Activated T-cell treated with anti-CD3 and anti-CD28 coated beads for 24 hours (primary cell): Measurements from ENCODE around the gene DCLRE1C.
A peak's percentile ranks its signal among the peaks of the same experiment; 100 is the strongest.
"Not testable (repeated sequence)": the region's sequence is repeated elsewhere in the genome, so short reads cannot be mapped to it uniquely, and the experiment has no call there.

Experiments
- DNase-seq: peaks from one replicate; pipeline ENCODE4 v3.0.0-alpha.2; 2020; ENCODE audit warnings: low read depth

DCLRE1C gene

DNA sequence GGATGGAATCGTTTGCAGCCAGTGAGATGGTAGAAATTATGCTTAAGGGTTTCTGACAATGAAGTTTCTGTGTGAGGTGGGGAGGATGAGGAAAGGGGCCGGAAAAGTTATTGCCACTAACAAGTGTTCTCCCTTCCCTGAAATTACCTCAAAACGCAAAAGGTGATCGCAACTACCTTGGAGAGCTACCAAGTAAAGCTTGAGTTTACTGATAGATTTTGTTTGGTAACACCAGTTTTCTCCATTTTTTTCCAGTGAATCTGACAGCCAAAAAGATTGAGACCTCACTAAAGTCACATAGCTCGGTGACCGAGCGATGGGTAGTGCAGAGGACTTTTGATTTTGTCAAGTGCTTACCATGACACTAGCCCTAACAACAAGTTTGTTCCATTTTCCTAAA, 73.7 kb downstream of the DCLRE1C start:
- no peak for DNase-seq

DNA sequence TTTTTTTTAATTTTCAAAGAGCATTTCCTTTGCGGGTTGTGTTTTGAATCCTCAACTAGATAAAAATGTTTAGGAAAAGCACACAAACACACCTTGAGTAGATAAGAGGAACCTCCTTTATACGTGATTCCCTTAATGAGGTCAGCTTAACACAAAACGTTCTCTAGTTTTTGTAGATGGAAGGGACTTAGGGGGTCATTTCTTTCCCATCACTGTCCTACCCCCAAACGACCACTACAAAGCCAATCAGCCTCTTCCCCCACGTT, 74.0 kb downstream of the DCLRE1C start:
- DNase-seq, result no peak

- DNase-seq, result peak; percentile 16
Observed at GRCh38 chr10:14879124-14879927, 74.6 kb downstream of the DCLRE1C start.

DNA sequence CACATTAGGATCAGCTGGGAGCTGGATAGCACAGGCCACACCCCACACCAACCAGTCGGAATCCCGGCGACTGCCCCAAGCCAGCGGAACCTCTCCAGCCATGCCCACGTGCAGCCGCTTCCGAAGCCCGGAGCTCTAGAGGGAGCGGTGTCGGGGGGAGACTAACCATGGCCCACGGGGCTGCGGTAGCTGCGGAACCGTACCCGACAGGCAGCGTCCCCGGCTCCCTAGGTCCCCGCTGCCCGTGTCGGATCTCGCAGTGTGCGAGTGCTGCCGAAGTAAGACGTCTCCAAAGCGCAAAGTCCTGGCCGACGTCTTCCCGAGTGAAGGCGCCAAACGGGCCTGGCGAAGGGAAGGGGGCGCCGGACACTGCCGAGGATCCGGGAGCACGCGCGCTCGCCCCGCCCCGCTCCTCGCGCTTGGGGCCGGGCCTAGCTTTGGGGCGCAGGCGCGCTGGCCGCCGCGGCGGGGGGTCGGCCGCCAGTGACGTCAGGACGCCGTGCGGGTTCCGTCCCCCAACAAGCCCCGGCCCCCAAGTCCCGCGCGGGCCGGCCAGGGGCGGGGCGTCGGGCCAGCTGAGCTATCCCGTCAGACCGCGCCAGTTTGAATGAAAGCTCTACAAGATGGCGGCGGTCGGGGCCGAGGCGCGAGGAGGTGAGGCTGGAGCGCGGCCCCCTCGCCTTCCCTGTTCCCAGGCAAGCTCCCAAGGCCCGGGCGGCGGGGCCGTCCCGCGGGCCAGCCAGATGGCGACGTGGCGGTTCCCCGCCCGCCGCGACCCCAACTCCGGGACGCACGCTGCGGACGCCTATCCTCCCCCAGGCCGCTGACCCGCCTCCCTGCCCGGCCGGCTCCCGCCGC, 75.4 kb downstream of the DCLRE1C start, which contains the start of gene SUV39H2:
Gene SUV39H2 (plus strand): TSS at position 601 of the 858 bp plus-strand sequence. CDS start 23 bp downstream, at position 624.
- DNase-seq, result peak; percentile 92

- no peak for DNase-seq
Observed at GRCh38 chr10:14876764-14877163, 77.1 kb downstream of the DCLRE1C start.

DNA sequence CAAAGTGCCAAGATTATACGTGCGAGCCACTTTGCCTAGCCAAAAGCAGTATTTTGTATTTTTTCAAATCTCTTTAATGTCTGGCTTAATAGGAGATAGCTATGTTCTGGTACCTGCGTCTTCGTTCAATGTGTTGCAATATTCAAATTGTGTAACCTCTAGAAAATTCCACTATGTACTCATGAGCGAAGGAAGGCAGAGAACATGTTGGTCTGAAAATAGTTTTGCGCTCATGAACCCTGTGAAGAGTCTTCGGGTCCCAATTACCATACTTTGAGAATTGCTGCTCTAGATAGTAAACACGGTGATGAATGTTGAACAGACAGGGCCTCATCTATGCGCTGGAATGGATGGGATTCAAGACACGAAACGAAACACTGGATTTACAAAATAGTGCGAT, 78.0 kb downstream of the DCLRE1C start:
- no peak for DNase-seq

DNA sequence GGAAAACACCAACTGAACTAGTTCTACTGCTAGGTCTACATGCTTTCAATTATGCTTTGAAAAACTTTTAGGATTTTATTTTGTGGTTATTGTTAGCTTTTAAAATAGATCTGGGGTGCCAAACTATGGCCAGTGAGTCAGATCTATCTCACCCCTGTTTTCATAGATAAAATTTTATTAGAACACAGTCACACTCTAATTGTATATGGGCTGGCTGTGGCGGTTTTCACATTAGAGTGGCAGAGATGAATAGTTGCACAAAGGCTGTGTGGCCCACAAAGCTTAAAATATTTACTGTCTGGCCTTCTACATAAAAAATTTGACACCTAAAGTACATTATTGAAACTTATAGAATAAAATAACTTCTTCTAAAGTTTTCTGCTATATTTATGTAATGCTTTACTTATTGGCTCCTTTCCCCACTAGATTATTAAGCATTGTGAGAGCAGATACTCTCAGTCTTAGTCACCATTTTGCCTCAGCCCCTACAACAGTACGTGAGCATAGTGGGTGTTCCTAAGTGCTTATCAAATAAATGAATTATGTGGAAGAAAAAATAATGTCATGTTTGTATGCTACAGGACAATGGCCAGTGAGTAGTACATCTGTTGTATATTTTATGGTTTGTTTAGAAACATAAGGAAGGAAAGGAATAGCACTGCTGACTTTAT, 80.7 kb downstream of the DCLRE1C start:
- DNase-seq, result no peak

DNA sequence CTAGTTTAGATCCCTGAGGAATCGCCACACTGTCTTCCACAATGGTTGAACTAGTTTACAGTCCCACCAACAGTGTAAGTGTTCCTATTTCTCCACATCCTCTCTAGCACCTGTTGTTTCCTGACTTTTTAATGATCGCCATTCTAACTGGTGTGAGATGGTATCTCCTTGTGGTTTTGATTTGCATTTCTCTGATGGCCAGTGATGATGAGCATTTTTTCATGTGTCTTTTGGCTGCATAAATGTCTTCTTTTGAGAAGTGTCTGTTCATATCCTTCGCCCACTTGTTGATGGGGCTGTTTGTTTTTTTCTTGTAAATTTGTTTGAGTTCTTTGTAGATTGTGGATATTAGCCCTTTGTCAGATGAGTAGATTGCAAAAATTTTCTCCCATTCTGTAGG, 89.0 kb downstream of the DCLRE1C start:
- not testable (repeated sequence) for DNase-seq

- not testable (repeated sequence) for DNase-seq
Observed at GRCh38 chr10:14864466-14864865, 89.4 kb downstream of the DCLRE1C start.

GRCh38 chr10:14860791-14861190, 93.1 kb downstream of the DCLRE1C start:
- DNase-seq, result no peak

- no peak for DNase-seq
Observed at GRCh38 chr10:14859775-14860174, 94.1 kb downstream of the DCLRE1C start.

DNA sequence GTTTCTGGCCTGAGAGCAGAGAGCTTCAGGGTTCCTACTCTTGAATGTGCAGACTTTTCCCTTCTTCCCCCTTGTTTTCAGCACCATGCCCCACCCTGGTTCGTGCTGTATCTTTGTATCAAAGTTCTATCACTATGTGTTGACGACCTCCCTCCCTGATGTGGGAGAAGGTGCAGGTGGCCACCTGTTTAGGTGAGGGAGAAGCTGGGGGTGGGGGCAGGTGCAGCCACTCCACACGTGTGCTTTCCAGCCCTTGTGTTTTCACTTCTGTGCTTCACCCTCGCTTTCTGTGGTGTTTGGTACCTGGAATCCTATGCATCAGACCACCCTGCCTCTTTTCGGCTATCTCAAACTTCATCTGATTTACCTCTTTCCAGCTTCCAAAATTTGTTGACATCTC, 94.9 kb downstream of the DCLRE1C start:
- no peak for DNase-seq

GRCh38 chr10:14858338-14858960, 95.4 kb downstream of the DCLRE1C start:
- DNase-seq, result no peak

DNA sequence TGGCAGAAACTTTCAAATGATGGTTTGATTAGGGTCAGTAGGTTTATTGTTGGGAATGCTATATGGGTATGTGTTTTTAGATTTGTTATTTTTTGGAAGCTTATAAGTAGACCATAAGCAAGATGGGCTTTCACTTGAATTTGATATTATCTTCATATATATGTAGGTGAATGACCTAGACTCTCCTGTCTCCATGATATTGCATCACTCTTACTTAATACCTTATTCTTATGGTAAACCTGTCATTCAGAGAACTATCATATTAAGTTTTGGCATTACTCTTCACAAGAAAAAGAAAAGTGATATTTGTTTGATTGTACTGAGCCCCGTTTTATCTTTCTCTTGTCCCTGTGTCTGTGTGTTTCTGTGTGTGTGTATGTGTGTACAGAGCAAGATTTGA, 98.4 kb downstream of the DCLRE1C start:
- no peak for DNase-seq

DNA sequence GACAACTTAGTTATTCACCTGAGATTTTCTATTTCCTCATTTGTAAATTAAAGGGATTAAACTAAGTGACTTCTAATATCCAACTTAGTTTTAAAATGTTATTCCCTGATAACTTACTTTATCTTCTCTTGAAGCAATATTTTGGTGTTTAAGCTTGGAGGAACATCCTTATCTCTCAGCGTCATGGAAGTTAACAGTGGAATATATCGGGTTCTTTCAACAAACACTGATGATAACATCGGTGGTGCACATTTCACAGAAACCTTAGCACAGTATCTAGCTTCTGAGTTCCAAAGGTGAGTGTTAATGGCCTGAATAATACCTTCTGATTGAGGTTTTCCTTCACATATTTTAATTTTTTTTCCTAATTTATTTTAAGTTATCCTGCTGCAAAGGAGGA, 101.7 kb downstream of the DCLRE1C start:
- DNase-seq, result no peak
